Bladder microvascular endothelial cell (primary cell): Measurements from ENCODE around the gene SEMA6B. TPM values are rescaled to one million over a fixed set of nuclear protein-coding genes. Genes with fewer than 3 reads are reported as not detected.

Source experiments
- total RNA-seq: library from RNA; depleted of rRNA; stranded (reverse); fragments of >200 nt; gene quantifications from 2 replicates; pipeline ENCODE4 v1.2.3, GENCODE V29; 2014

Gene SEMA6B, protein sequence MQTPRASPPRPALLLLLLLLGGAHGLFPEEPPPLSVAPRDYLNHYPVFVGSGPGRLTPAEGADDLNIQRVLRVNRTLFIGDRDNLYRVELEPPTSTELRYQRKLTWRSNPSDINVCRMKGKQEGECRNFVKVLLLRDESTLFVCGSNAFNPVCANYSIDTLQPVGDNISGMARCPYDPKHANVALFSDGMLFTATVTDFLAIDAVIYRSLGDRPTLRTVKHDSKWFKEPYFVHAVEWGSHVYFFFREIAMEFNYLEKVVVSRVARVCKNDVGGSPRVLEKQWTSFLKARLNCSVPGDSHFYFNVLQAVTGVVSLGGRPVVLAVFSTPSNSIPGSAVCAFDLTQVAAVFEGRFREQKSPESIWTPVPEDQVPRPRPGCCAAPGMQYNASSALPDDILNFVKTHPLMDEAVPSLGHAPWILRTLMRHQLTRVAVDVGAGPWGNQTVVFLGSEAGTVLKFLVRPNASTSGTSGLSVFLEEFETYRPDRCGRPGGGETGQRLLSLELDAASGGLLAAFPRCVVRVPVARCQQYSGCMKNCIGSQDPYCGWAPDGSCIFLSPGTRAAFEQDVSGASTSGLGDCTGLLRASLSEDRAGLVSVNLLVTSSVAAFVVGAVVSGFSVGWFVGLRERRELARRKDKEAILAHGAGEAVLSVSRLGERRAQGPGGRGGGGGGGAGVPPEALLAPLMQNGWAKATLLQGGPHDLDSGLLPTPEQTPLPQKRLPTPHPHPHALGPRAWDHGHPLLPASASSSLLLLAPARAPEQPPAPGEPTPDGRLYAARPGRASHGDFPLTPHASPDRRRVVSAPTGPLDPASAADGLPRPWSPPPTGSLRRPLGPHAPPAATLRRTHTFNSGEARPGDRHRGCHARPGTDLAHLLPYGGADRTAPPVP
- 136 and 191 TPM in 2 replicates for total RNA-seq

DNA sequence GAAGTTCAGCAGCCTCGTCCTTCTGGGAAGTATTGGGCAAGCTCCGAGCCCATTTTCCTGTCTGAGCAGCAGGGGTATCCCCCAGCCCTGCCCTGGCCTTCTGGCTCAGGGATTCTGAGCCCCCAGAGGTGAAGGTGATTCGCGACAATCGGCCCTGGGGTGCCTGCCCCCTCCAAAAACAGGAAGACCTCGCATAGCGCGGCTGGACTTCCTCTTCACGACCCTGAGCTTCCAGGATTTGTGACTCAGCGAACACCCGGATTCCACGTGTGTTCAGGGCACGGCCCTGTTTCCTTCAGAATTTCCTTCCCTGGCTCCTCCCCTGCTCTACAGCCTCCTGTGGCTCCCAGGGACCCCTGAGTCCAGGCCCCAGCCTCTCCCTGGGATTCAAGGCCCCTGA is at the start of gene SEMA6B:
TSS of gene SEMA6B (minus strand) at position 116 of the 400 bp plus-strand sequence. CDS start 1,227 bp downstream, outside the sequence.

DNA sequence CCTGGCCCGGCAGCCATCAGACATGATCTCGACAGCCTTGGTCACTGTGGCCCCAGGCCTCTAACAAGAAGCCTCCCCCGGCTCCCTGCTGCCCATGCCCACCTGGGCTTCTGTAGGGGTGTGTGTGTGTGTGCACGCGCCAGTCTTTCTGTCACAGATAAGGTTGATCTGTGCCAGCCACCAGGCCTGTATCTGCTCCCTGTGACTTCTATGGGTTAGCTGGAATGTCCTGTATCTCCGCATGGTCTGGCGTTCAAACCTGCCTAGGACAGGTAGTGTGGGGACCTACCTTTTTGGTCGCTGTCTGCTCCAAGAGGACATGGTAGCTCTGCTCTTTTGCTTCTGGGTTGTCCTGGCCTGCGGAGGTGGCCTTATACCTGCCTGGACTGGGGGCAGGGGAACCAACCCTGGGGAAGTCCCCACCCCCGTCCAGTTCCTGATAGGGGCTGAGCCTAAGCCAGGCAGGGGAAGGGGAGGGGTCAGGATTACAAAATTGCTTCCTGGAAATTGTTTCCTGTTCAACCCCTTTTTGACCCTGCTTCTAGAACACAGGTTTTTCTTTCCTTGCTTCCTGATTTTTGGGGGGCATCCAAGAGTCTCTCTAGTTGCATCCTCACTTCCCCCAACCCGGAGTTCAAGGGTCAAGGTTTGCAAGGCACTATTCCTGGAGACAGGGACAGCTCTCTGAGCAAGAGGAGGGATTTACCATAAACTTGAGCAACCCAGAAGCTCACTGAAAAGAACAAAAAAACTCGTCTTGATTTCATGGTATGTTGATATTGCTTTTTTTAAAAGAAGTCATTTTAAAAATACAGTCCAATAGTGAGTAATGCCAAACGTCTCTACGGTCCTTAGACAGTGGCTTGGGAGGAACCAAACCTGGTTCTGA is 19.5 kb downstream of the SEMA6B start, which contains the start of gene LRG1:
TSS of gene LRG1 (minus strand) at position 344 of the 889 bp plus-strand sequence. CDS start at position 321, 23 bp downstream.

DNA sequence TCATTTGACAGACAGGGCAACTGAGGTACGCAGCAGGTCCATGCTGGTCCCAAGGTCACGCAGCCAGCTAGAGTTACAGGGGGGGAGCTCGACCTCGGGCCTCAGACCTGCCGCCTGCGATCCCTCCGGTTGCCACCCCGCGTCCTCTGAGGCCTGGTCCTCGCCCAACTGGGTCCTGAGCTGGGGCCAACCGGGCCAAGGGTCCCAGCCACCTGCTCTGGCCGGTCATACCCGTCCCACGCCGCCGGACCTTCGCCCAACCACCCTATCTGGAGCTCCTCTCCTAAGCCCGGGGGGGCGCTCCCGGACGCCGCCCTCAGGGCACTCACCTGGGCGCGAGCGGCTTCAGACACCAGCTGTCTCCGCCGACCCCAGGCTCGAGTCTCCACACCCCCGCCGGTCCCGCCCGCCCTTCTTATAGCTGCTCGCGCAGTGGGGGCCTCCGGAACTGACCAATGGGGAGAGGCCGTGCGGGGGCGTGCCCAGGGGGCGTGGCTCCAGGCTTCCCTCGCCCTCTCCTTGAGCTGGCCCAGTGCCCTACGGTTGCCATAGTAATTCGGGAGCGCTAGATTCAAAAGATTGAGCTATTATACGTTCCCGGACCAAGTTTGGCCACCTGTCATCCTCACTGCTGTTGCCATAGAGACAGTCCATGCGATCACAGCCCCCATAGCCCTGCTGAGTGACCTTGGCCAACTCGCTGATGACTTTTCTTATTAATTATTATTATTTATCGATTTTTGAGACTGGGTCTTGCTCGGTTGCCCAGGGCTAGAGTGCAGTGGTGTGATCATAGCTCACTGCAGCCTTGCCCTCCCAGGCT is 24.4 kb downstream of the SEMA6B start, which contains the start of gene PLIN5:
TSS of gene PLIN5 (minus strand) at position 389 of the 823 bp plus-strand sequence. CDS start 1,150 bp downstream, outside the sequence.

DNA sequence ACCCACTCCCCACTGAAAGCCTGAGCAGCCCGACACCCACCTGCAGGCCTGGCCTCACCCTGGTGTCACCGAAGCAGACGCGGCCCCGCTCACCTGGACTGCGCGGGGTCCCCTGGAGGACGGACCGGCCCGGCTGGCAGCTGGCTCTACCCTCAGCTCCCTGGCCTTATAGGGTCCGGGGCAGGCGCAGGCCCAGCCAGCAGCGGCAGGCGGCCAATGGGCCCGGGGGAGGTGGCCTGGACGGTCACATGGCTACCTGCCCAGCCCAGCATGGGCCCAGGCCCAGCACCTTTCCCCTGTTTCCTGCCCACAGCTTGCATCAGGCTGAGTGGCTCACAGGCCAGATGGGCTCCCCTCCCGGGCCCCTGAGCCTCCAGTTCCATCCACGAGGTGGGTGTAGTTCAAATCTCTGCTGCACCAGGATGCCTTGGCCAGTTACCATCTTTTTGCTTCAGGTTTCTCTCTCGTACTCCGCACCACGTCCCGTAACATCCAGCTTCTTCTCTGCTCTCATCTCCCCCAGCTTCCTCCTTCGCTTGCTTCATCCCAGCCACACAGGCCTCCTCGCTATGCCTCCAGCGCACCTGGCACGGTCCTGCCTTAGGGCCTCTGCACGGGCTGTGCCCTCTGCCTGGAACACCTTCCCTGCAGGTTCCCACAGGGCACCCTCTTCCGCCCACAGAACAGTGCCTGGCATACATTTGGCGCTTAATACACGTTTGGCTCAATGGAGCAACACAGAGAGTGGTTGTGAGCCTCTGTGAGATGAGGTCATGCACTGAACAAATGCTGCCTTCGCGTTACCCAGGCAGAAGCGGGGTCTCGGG is 40.9 kb downstream of the SEMA6B start, which contains the start of gene PLIN4:
TSS of gene PLIN4 (minus strand) at position 142 of the 827 bp plus-strand sequence. CDS start 214 bp downstream, outside the sequence.

Other genes with a start within 250 kb of the SEMA6B start
- 21.2 and 63.9 TPM in 2 replicates for gene STAP2, start 220.9 kb downstream of the SEMA6B start, total RNA-seq
- gene MPND, start 216.1 kb downstream of the SEMA6B start, total RNA-seq, result 7.2 and 8.7 TPM in 2 replicates
- 26.7 and 62.7 TPM in 2 replicates for gene SH3GL1, start 159.1 kb downstream of the SEMA6B start, total RNA-seq
- 13.8 and 14.5 TPM in 2 replicates for gene CHAF1A, start 157.0 kb downstream of the SEMA6B start, total RNA-seq
- 70.5 and 81.4 TPM in 2 replicates for gene UBXN6, start 101.9 kb downstream of the SEMA6B start, total RNA-seq
- 53.1 and 58.3 TPM in 2 replicates for gene HDGFL2, start 87.4 kb downstream of the SEMA6B start, total RNA-seq
- 3.3 TPM in 1 of 2 replicates, not detected in the other for gene PLIN4, start 41.2 kb downstream of the SEMA6B start, total RNA-seq
- gene PLIN5, start 24.5 kb downstream of the SEMA6B start, total RNA-seq, result 0.16 and 4.7 TPM in 2 replicates
- gene LRG1, start 19.6 kb downstream of the SEMA6B start, total RNA-seq, result 0.49 and 1.5 TPM in 2 replicates
- gene TNFAIP8L1, start 79.8 kb upstream of the SEMA6B start, total RNA-seq, result 52.0 and 74.3 TPM in 2 replicates
- gene MYDGF, start 110.7 kb upstream of the SEMA6B start, total RNA-seq, result 194 and 217 TPM in 2 replicates
- 24.4 and 34.0 TPM in 2 replicates for gene DPP9, start 164.2 kb upstream of the SEMA6B start, total RNA-seq
- gene FEM1A, start 232.1 kb upstream of the SEMA6B start, total RNA-seq, result 9.9 and 15.5 TPM in 2 replicates